Panc1 (cell line): ENCODE data around the gene EEA1. TPM values are rescaled to one million over a fixed set of nuclear protein-coding genes. Genes with fewer than 3 reads are reported as not detected.

Experiments used
- ATAC-seq: fragments of 200-7000 bp; cut with Tn5 transposase; 2 replicates; pipeline ENCODE4 v1.9.1; 2020; ENCODE audit warnings: mild to moderate bottlenecking, moderate library complexity
- BruUV-seq: library from RNA; stranded (reverse); fragments of 400-500 nt; replicated peaks from 2 replicates; lab custom pipeline; 2021; lab: Mats Ljungman, UMichigan
- CTCF ChIA-PET: fragments of 300-600 bp; sonication (Branson Sonifier 250); formaldehyde crosslinking; loops from one replicate; lab custom pipeline; 2022; ENCODE audit warnings: antibody characterized with exemption; lab: Charles Lee
- POLR2A ChIA-PET: fragments of 300-600 bp; sonication (Branson Sonifier 250); formaldehyde crosslinking; loops from one replicate; lab custom pipeline; 2022; ENCODE audit warnings: antibody characterized with exemption; lab: Charles Lee
- DNase-seq: peaks from one replicate; pipeline ENCODE4 v3.0.0-alpha.2; 2010; ENCODE audit warnings: low read depth, low spot score
- H3K27ac ChIP-seq: 2 replicates; pipeline ENCODE4 v1.5.1; 2011; ENCODE audit warnings: mild to moderate bottlenecking, low read length, inconsistent platforms
- H3K27me3 ChIP-seq: fragments of 200-500 bp; sonication (Bioruptor generic); 2 replicates; pipeline ENCODE4 v1.6.0; 2014; ENCODE audit warnings: low read length, inconsistent platforms; ENCODE audit not compliant: control insufficient read depth, insufficient read depth
- H3K36me3 ChIP-seq: fragments of 200-500 bp; sonication (Bioruptor generic); 2 replicates; pipeline ENCODE4 v1.5.1; 2014; ENCODE audit warnings: inconsistent platforms, mild to moderate bottlenecking, low read length, moderate library complexity; ENCODE audit not compliant: control insufficient read depth, insufficient read depth
- H3K4me1 ChIP-seq: 2 replicates; pipeline ENCODE4 v1.5.1; 2011; ENCODE audit warnings: inconsistent platforms, mild to moderate bottlenecking, low read length, moderate library complexity; ENCODE audit not compliant: control insufficient read depth, insufficient read depth
- H3K4me3 ChIP-seq, 2 experiments: 2 replicates each; pipeline ENCODE4 v1.5.1; 2011 to 2012; ENCODE audit warnings: low read depth in 2 of 2, low read length in 2 of 2, mild to moderate bottlenecking in 2 of 2, inconsistent platforms in 1 of 2, moderate library complexity in 1 of 2
- H3K9me3 ChIP-seq: fragments of 200-500 bp; sonication (Bioruptor generic); 2 replicates; pipeline ENCODE4 v1.5.1; 2014; ENCODE audit warnings: low read depth, mild to moderate bottlenecking, inconsistent platforms, low read length, moderate library complexity; ENCODE audit not compliant: control insufficient read depth, insufficient read depth
- POLR2AphosphoS5 ChIP-seq: IDR thresholded peaks from 2 replicates; pipeline ENCODE4 v1.6.1; 2012; ENCODE audit warnings: mild to moderate bottlenecking, low read depth, low read length, moderate library complexity
- SIN3A ChIP-seq: IDR thresholded peaks from 2 replicates; pipeline ENCODE4 v1.6.1; 2012; ENCODE audit warnings: low read depth, mild to moderate bottlenecking, low read length, moderate library complexity, borderline replicate concordance; ENCODE audit not compliant: insufficient read depth
- TCF7L2 ChIP-seq: IDR thresholded peaks from 2 replicates; pipeline ENCODE4 v1.6.1; 2011; ENCODE audit warnings: mild to moderate bottlenecking, low read depth, low read length, inconsistent platforms
- in situ Hi-C: cut with HindIII; loops from 2 replicates; pipeline ENCODE4 v1.10.0; 2016; ENCODE audit warnings: low sequenced_read_pairs, low pct_unique_long_range_greater_than_20kb
- intact Hi-C: fragments of 100-400 bp; cut with micrococcal nuclease; formaldehyde crosslinking; loops from one replicate; pipeline ENCODE4 v1.10.0; 2022; ENCODE audit not compliant: unreplicated experiment
- total RNA-seq: library from RNA; stranded (reverse); gene quantifications from one replicate; pipeline ENCODE4 v1.2.1, GENCODE V29; 2021; ENCODE audit not compliant: unreplicated experiment
- TF ChIP-seq, protein P1 (sequence below), 2 experiments: IDR thresholded peaks; 2 replicates each; pipeline ENCODE4 v1.6.1; 2011 to 2012; ENCODE audit warnings: low read depth in 2 of 2, control low read depth in 1 of 2, low read length in 1 of 2, mild to moderate bottlenecking in 1 of 2, moderate library complexity in 1 of 2; ENCODE audit not compliant: insufficient read depth in 1 of 2
- TF ChIP-seq, protein P2 (sequence below): fragments of 450-650 bp; IDR thresholded peaks from 2 replicates; pipeline ENCODE4 v1.5.1; 2017; ENCODE audit warnings: mild to moderate bottlenecking

EEA1 gene
- total RNA-seq, 1 experiment from 2014 or later = 15.1 TPM

- intact Hi-C loops = no loop called here
- ATAC-seq = no peak
- Histone ChIP-seq H3K27ac (no peak overlapping the region), H3K4me1 (no peaks in the 10 kb centered on the region), H3K4me3 (no peak overlapping the region), H3K27me3 (0 out of 2 replicates have a peak, but pooled peaks cover 2% of the 10 kb centered on the region), H3K36me3 (no peaks in the 10 kb centered on the region), H3K9me3 (no peaks in the 10 kb centered on the region)
- no peak for DNase-seq
- TF ChIP-seq POLR2AphosphoS5 (no peak), TCF7L2 (no peak), SIN3A (no peak)
- TF ChIP-seq, protein P1, sequence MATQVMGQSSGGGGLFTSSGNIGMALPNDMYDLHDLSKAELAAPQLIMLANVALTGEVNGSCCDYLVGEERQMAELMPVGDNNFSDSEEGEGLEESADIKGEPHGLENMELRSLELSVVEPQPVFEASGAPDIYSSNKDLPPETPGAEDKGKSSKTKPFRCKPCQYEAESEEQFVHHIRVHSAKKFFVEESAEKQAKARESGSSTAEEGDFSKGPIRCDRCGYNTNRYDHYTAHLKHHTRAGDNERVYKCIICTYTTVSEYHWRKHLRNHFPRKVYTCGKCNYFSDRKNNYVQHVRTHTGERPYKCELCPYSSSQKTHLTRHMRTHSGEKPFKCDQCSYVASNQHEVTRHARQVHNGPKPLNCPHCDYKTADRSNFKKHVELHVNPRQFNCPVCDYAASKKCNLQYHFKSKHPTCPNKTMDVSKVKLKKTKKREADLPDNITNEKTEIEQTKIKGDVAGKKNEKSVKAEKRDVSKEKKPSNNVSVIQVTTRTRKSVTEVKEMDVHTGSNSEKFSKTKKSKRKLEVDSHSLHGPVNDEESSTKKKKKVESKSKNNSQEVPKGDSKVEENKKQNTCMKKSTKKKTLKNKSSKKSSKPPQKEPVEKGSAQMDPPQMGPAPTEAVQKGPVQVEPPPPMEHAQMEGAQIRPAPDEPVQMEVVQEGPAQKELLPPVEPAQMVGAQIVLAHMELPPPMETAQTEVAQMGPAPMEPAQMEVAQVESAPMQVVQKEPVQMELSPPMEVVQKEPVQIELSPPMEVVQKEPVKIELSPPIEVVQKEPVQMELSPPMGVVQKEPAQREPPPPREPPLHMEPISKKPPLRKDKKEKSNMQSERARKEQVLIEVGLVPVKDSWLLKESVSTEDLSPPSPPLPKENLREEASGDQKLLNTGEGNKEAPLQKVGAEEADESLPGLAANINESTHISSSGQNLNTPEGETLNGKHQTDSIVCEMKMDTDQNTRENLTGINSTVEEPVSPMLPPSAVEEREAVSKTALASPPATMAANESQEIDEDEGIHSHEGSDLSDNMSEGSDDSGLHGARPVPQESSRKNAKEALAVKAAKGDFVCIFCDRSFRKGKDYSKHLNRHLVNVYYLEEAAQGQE (IDR thresholded peaks at IDR 0.05; ENCODE audit: insufficient read depth in 1 of 2, low read depth in 2 of 2, low read length in 1 of 2) = no peak
- TF ChIP-seq, protein P2, sequence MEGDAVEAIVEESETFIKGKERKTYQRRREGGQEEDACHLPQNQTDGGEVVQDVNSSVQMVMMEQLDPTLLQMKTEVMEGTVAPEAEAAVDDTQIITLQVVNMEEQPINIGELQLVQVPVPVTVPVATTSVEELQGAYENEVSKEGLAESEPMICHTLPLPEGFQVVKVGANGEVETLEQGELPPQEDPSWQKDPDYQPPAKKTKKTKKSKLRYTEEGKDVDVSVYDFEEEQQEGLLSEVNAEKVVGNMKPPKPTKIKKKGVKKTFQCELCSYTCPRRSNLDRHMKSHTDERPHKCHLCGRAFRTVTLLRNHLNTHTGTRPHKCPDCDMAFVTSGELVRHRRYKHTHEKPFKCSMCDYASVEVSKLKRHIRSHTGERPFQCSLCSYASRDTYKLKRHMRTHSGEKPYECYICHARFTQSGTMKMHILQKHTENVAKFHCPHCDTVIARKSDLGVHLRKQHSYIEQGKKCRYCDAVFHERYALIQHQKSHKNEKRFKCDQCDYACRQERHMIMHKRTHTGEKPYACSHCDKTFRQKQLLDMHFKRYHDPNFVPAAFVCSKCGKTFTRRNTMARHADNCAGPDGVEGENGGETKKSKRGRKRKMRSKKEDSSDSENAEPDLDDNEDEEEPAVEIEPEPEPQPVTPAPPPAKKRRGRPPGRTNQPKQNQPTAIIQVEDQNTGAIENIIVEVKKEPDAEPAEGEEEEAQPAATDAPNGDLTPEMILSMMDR = no peak
- ChIA-PET POLR2A (no interaction called here), CTCF (no interaction called here)
- in situ Hi-C loops = no loop called here
- no TSS peak for BruUV-seq
These were observed 169.3 kb downstream of the EEA1 start for GRCh38 chr12:92759634-92760268.

- TF ChIP-seq, protein P2 = no peak
- TF ChIP-seq, protein P1 (IDR thresholded peaks at IDR 0.05; ENCODE audit: insufficient read depth in 1 of 2, low read depth in 2 of 2, low read length in 1 of 2) = no peak
- TF ChIP-seq SIN3A (no peak), POLR2AphosphoS5 (no peak), TCF7L2 (no peak)
- Histone ChIP-seq H3K4me1 (no peaks in the 10 kb centered on the region), H3K4me3 (no peak overlapping the region), H3K9me3 (no peaks in the 10 kb centered on the region), H3K27me3 (0 out of 2 replicates have a peak, but pooled peaks cover 2% of the 10 kb centered on the region), H3K27ac (no peak overlapping the region), H3K36me3 (no peaks in the 10 kb centered on the region)
- in situ Hi-C loops (no loop called here), intact Hi-C loops (no loop called here)
- ATAC-seq (no peak), DNase-seq (no peak)
- ChIA-PET POLR2A (no interaction called here), CTCF (no interaction called here)
- no TSS peak for BruUV-seq
These were observed 171.4 kb downstream of the EEA1 start for GRCh38 chr12:92757597-92758121.
